GM10266 (cell line): ENCODE measurements around the gene CLCN6.

Source experiments
- DNase-seq: peaks from one replicate; pipeline ENCODE4 v3.0.0; 2012; ENCODE audit errors: extremely low spot score
- CTCF ChIP-seq: IDR thresholded peaks from 2 replicates; pipeline ENCODE4 v1.5.1; 2012; ENCODE audit warnings: mild to moderate bottlenecking, low read depth; ENCODE audit not compliant: control insufficient read depth, insufficient read depth; ENCODE audit errors: missing control alignments

Gene CLCN6

GRCh38 chr1:11790101-11790879, 15.7 kb upstream of the CLCN6 start:
- no peak for DNase-seq
- TF ChIP-seq CTCF, result no peak

- DNase-seq, result no peak
- no peak for TF ChIP-seq CTCF
Observed at GRCh38 chr1:11790880-11791715, 14.9 kb upstream of the CLCN6 start.

- no peak for TF ChIP-seq CTCF
- DNase-seq, result no peak
Observed at GRCh38 chr1:11792106-11792505, 13.9 kb upstream of the CLCN6 start.

- no peak for DNase-seq
- no peak for TF ChIP-seq CTCF
Observed at GRCh38 chr1:11793819-11794218, 12.2 kb upstream of the CLCN6 start.

- TF ChIP-seq CTCF, result no peak
- DNase-seq, result no peak
Observed at GRCh38 chr1:11794446-11795237, 11.3 kb upstream of the CLCN6 start.

GRCh38 chr1:11795238-11795890, 10.6 kb upstream of the CLCN6 start:
- TF ChIP-seq CTCF, result no peak
- no peak for DNase-seq
